Keratinocyte (primary cell): ENCODE data around the gene ARFGEF3. TPM values are rescaled to one million over a fixed set of nuclear protein-coding genes. Genes with fewer than 3 reads are reported as not detected.

ENCODE experiments used
- DNase-seq: peaks from one replicate; pipeline ENCODE4 v3.0.0-alpha.2; 2011; ENCODE audit warnings: low read depth, missing footprints, low spot score
- FAIRE-seq: peaks from 2 replicates; lab custom pipeline; 2011; peaks lifted over from hg19 to GRCh38; lab: Jason Lieb, UNC
- H2AFZ ChIP-seq: 2 replicates; pipeline ENCODE4 v1.6.0; 2012; ENCODE audit warnings: low read length, control low read depth, inconsistent platforms; ENCODE audit not compliant: control insufficient read depth
- H3K27ac ChIP-seq: 2 replicates; pipeline ENCODE4 v1.5.1; 2011; ENCODE audit warnings: low read length; ENCODE audit not compliant: control insufficient read depth, insufficient read depth
- H3K27me3 ChIP-seq: 3 replicates; pipeline ENCODE4 v1.6.0; 2011; ENCODE audit warnings: low read length; ENCODE audit not compliant: control insufficient read depth, insufficient read depth; ENCODE audit errors: extremely low read depth
- H3K36me3 ChIP-seq, 2 experiments: 2 replicates in 1 of 2; 3 replicates in 1 of 2; pipeline ENCODE4 v1.5.1; 2011; ENCODE audit warnings: low read length in 2 of 2, mild to moderate bottlenecking in 1 of 2; ENCODE audit not compliant: control insufficient read depth in 2 of 2, insufficient read depth in 2 of 2; ENCODE audit errors: extremely low read depth in 1 of 2
- H3K4me1 ChIP-seq: 3 replicates; pipeline ENCODE4 v1.5.1; 2011; ENCODE audit warnings: low read length; ENCODE audit not compliant: control insufficient read depth, insufficient read depth; ENCODE audit errors: extremely low read depth
- H3K4me2 ChIP-seq: 3 replicates; pipeline ENCODE4 v1.6.0; 2011; ENCODE audit warnings: low read depth, low read length; ENCODE audit not compliant: control insufficient read depth, insufficient read depth; ENCODE audit errors: extremely low read depth
- H3K4me3 ChIP-seq, 3 experiments: fragments of 200-600 bp in 1 of 3; sonication (generic) in 1 of 3; 2 replicates in 2 of 3; 3 replicates in 1 of 3; pipeline ENCODE4 v1.5.1; 2011 to 2016; ENCODE audit warnings: low read length in 3 of 3, mild to moderate bottlenecking in 3 of 3, control low read depth in 2 of 3, inconsistent platforms in 1 of 3, low read depth in 1 of 3, mixed read lengths in 1 of 3, mixed run types in 1 of 3, moderate library complexity in 1 of 3; ENCODE audit not compliant: control insufficient read depth in 2 of 3, insufficient read depth in 2 of 3; ENCODE audit errors: extremely low read depth in 1 of 3
- H3K79me2 ChIP-seq: 2 replicates; pipeline ENCODE4 v1.6.0; 2012; ENCODE audit warnings: low read length; ENCODE audit not compliant: control insufficient read depth, insufficient read depth
- H3K9ac ChIP-seq: 3 replicates; pipeline ENCODE4 v1.6.0; 2011; ENCODE audit warnings: low read length; ENCODE audit not compliant: control insufficient read depth, insufficient read depth; ENCODE audit errors: extremely low read depth
- H3K9me1 ChIP-seq: 3 replicates; pipeline ENCODE4 v1.6.0; 2011; ENCODE audit warnings: low read length; ENCODE audit not compliant: control insufficient read depth, insufficient read depth; ENCODE audit errors: extremely low read depth
- H3K9me3 ChIP-seq: 2 replicates; pipeline ENCODE4 v1.5.1; 2012; ENCODE audit warnings: low read depth, low read length; ENCODE audit not compliant: control insufficient read depth
- H4K20me1 ChIP-seq: 3 replicates; pipeline ENCODE4 v1.6.0; 2011; ENCODE audit warnings: low read length; ENCODE audit not compliant: control insufficient read depth, insufficient read depth; ENCODE audit errors: extremely low read depth
- CTCF ChIP-seq, 3 experiments: IDR thresholded peaks in 1 of 3; conservative IDR thresholded peaks in 1 of 3; optimal IDR thresholded peaks in 1 of 3; 2 replicates in 2 of 3; 3 replicates in 1 of 3; pipeline versions ENCODE3 to v1.5.1; 2011; ENCODE audit warnings: low read length in 3 of 3, mild to moderate bottlenecking in 3 of 3, moderate library complexity in 2 of 3, control low read depth in 1 of 3, inconsistent platforms in 1 of 3; ENCODE audit not compliant: insufficient read depth in 2 of 3; ENCODE audit errors: extremely low read depth in 1 of 3
- EZH2 ChIP-seq: IDR thresholded peaks from one replicate; pipeline ENCODE4 v1.6.1; 2012; ENCODE audit warnings: inconsistent platforms, mild to moderate bottlenecking, low read length, moderate library complexity
- dilution Hi-C: fragments of 300-500 bp; cut with MboI; formaldehyde crosslinking; loops from one replicate; pipeline ENCODE4 v1.7.0; 2020; ENCODE audit warnings: low sequenced_read_pairs; ENCODE audit not compliant: extremely low pct_ligation_motif_present
- polyA plus RNA-seq, 5 experiments: library from polyadenylated mRNA; depleted of rRNA in 3 of 5; stranded (reverse) in 3 of 5; stranded (forward) in 1 of 5; unstranded in 1 of 5; fragments of >200 nt; gene quantifications; 1 replicate in 1 of 5; 2 replicates in 3 of 5; 3 replicates in 1 of 5; pipeline versions ENCODE4 v1.2.1 to v1.2.3, GENCODE V29; 2011 to 2012; ENCODE audit warnings: missing spikeins in 2 of 5, low read depth in 1 of 5, low replicate concordance in 1 of 5

The ARFGEF3 gene
- polyA plus RNA-seq, 1 donor (not counting 4 experiments of a cell fraction or from before 2014, with no cell fraction given), result 0.09 TPM

GRCh38 chr6:138113588-138114210, 48.0 kb upstream of the ARFGEF3 start:
- H3K27ac ChIP-seq, result no peak overlapping the region
- no peak overlapping the region for H3K4me3 ChIP-seq
- no peaks in the 10 kb centered on the region for H4K20me1 ChIP-seq
- no peak overlapping the region for H3K4me2 ChIP-seq
- dilution Hi-C loops, result no loop called here
- H3K27me3 ChIP-seq, result no peaks in the 10 kb centered on the region
- H3K36me3 ChIP-seq, result no peaks in the 10 kb centered on the region
- no peaks in the 10 kb centered on the region for H3K9me1 ChIP-seq
- DNase-seq (no peak), FAIRE-seq (no peak)
- no peaks in the 10 kb centered on the region for H3K79me2 ChIP-seq
- H3K9ac ChIP-seq, result no peak overlapping the region
- peaks cover 6% of the 10 kb centered on the region for H3K4me1 ChIP-seq
- TF ChIP-seq EZH2 (no peak), CTCF (optimal IDR thresholded peaks at IDR 0.05 in 1 of 3, IDR thresholded peaks at IDR 0.05 in 1 of 3, conservative IDR thresholded peaks at IDR 0.05 in 1 of 3; ENCODE audit: extremely low read depth in 1 of 3, insufficient read depth in 2 of 3, low read length in 3 of 3) (no peak)
- no peak overlapping the region for H2AFZ ChIP-seq
- no peaks in the 10 kb centered on the region for H3K9me3 ChIP-seq

GRCh38 chr6:138115201-138115600, 46.5 kb upstream of the ARFGEF3 start:
- no peaks in the 10 kb centered on the region for H3K36me3 ChIP-seq
- TF ChIP-seq EZH2, result no peak
- no peak for TF ChIP-seq CTCF (optimal IDR thresholded peaks at IDR 0.05 in 1 of 3, IDR thresholded peaks at IDR 0.05 in 1 of 3, conservative IDR thresholded peaks at IDR 0.05 in 1 of 3; ENCODE audit: extremely low read depth in 1 of 3, insufficient read depth in 2 of 3, low read length in 3 of 3)
- H3K9me3 ChIP-seq, result no peaks in the 10 kb centered on the region
- no peaks in the 10 kb centered on the region for H3K9me1 ChIP-seq
- no peaks in the 10 kb centered on the region for H3K79me2 ChIP-seq
- no peak overlapping the region for H3K27ac ChIP-seq
- DNase-seq, result no peak
- H3K4me1 ChIP-seq, result no peaks in the 10 kb centered on the region
- no peak overlapping the region for H2AFZ ChIP-seq
- no peaks in the 10 kb centered on the region for H4K20me1 ChIP-seq
- H3K27me3 ChIP-seq, result no peaks in the 10 kb centered on the region
- FAIRE-seq, result no peak
- no peak overlapping the region for H3K4me2 ChIP-seq
- dilution Hi-C loops, result no loop called here
- H3K4me3 ChIP-seq, result no peak overlapping the region
- no peak overlapping the region for H3K9ac ChIP-seq
